GM19455 (cell line): ENCODE data around the gene SYNPO.
A peak's percentile ranks its signal among the peaks of the same experiment; 100 is the strongest.

Experiments
- ATAC-seq: cut with Tn5 transposase; IDR thresholded peaks from one replicate; pipeline ENCODE4 v1.9.1; 2021; ENCODE audit not compliant: unreplicated experiment

SYNPO gene

DNA sequence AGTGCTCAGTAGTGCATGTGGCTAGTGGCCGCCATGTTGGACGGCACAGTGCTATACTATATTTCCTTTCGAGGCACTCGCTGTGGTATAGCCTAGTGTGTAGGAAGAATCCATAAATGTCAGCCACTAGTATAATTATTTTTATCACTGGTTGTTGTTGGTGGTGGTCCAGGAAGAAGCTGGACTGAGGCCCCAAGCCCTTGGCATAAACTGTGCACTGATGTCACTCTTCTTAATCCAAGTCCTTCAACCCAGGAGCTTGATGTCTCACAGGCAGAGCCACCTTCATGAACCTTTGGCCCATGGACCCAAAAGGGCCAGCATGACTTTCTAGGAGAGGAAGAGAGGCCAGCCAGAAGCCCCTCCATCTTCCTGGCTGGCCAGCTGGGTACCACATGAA, 32.5 kb upstream of the SYNPO start:
- ATAC-seq, result no peak

DNA sequence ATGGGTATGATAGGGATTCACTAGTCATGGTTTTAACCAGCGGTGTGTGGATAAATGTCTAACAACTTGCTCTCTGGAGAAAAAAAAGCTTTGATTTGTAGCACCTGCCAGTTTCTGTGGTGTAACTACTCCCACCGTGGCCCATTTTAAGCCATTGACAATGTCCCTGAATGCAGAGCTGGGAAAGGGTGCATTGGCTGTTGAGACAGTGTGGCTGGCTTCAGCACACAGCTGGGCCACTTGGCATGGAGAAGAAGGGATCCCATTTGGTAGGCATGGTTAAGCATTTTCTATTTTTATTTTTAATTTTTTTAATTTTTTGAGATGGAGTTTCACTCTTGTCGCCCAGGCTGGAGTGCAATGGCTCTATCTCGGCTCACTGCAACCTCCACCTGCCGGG, 31.5 kb upstream of the SYNPO start:
- ATAC-seq, result no peak

DNA sequence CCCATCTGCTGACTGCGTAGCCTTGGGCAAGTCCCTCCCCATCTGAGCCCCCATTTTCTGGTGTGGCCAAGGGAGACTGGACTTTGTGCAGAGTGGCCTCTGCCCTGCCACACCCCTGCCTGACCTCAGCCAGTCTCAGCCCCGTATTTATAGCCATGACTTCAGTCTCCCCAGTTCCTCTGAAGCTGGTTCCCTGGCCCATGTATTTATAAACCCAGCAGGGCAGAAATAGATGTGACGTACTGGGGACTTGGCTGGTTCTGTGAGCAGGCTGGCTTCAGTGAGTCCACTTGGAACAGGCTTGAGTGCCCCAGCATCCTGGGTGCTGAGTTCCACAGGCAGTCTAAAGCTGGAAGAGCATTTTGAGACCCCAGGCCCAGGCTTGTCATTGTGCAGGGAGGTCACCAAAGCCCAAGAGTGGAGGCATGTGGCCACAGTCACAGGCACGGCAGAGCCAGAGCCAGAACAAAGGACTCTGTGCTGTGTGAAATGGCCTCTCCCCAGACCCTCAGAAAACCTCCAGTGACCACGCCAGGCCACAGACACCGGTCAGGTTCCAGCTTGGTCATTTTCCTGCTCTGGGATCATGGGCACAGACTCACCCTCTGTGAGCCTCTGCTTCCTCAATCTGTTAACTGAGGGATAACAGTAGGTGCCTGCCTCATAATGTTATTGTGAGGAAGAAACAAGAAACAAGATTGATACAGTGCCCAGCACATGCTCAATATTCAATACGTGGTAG, 30.4 kb upstream of the SYNPO start:
- ATAC-seq, result no peak

DNA sequence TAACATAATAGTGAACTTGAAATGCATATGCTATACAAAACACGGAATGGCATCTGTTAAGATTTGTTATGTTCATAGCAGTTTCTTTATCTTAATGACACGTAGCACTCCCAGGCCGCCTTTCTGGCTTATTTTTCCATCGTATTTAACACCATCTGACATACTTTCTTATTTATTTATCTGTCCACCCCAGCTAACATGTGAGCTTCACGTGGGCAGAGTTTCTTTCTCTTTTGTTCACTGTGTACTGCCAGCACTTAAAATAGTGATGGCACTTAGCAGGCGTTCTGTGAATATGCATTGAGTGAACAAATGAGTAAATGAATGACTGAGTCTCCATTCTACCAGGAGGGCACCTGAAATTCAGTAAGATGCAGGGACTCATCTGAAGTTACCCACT, 29.4 kb upstream of the SYNPO start:
- no peak for ATAC-seq

DNA sequence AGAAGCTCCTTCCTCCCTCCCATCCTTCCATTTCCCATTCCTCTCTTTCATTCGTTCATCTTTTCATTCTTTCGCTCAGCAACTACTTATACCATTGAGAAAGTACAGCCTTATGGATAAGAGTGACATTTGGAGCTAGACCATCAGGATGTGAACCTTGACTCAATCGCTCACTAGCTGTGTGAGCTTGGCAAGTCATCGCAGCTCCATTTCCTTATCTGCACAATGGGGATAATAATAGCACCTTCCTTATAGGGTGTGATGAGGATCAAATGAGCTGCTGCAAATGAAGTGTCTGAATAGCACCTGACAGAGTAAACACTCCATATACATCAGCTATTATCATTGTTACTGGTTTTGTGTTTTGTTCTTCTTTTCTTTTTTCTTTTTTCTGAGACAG, 28.1 kb upstream of the SYNPO start:
- ATAC-seq, result no peak

DNA sequence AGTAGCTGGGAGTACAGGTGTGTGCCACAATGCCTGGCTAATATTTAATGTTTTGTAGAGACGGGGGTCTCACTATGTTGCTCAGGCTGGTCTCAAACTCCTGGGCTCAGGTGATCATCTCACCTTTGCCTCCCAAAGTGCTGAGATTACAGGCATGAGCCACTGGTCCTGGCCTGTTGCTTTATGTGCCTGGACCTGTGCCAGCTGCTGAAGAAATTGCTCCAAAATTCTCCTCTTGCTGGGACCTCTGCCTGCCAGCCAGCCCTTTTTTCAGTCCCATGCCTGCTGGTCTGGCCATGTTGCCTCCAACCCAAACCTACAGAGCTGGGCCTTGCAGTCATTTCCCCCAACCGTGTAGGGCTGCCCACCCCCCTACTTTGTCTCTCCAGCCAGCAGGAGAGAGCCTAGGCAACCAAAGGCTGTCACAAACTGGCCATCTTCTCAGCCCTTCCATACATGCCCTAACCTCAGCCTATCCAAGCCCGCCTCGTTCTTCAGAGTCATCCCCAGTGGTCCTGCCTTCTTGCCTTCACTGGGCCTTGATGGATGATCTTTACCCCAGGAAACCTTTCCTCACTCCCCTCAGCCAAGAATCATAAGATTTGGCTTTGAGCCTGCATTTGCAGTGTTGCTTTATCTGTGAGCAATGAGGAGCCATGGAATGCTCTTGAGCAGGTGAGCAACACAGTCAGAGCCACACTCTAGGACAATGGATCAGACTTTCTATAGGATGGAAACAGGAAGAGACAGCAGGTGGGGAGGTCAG, 27.4 kb upstream of the SYNPO start:
- ATAC-seq, result no peak

DNA sequence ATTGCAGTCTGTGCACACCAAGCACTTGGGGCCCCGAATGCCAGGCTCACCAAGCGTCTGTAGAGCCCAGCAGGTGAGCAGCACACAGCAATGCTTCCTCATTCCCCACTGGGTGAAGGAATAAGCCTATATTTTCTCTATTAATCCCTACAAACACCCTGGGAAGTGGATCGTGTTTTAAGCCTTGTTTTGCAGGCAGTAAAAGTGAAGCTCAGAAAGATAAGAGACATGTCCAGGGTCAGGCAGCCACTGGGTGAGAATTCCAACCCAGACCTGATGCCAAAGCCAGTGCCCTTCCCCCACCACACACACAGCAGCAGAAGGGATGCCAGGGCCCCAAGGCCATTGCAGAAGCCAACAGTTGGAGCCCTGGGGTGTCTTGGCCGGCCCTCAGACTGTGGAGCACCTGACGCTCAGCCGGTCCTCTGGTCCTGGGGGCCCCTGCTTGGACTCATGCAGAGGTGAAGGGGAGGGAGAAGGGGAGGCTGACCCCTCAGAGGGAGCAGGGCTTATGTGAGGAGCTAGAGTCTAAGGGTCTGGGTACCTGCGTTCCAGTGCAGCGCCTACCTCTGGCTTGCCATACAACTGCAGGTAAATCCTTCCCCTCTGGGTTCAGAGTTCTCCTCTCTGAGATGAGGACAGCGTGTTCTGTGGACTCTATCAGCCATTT, 26.3 kb upstream of the SYNPO start:
- ATAC-seq, result no peak

DNA sequence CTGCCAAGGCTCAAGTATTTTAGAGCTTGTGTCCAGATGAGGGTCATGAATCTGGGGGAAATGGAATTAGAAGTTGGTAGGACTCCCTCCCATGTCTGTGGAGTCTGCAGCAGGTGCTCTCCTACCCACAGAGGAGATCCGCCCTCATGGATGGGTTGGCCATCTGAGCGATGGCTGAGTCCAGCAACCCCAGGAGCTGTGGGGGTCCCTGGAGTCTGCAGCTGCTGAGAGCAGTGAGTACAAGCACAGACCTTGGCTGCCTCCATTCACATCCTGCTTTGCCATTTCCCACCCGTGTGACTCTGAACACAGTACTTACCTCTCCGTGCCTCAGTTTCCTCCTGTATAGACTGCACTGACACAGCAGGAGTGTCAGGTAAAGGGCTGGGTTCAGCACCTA, 25.8 kb upstream of the SYNPO start:
- no peak for ATAC-seq

DNA sequence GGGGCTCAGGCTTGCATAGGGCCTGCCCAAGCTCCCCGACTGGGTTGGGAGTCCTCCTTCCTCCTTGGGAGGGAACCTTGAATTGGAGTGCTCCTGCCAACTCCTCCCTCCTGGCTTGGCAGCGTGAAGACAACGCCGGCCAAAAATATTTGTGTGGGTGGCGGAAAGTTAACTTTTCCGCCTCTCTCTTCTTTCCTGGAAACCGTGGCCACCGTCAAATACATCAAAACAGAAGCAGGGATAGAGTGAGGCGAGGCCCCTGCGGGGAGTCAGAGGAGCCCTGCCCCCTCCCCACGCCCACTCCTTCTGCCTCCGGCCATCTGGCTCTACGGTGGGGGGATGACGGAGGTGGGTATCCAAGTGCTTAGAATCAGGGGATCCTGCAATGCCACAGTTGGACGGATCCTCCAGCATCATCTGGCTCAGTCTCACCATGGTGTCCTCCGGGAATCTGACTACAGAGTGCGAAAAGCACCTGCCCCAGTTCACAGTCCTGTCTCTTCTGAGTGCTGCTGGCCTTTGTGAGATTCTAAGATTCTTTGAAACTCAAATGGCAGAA, 25.2 kb upstream of the SYNPO start:
- no peak for ATAC-seq

DNA sequence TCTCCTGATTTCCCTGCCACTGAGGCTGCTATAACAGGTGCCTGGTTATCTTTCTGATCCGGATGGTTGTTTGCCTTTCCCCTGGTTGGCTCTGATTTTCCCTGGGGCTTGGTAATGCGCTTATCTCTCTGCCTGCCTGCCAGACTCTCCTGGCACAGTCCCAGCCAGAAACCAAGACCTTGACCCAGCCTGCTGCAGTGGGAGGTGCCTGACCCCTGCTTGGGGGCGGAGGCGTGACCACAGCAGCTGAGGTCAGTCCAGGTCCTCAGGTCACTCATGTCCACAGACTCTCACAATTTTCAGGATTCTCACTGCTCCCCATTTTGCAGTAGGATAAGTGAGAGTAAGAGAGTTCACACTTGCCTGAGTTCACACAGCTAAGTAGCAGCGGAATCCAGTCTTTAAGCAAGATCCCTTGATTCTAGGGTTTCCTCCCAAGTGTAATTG, 24.4 kb upstream of the SYNPO start:
- ATAC-seq, result no peak

DNA sequence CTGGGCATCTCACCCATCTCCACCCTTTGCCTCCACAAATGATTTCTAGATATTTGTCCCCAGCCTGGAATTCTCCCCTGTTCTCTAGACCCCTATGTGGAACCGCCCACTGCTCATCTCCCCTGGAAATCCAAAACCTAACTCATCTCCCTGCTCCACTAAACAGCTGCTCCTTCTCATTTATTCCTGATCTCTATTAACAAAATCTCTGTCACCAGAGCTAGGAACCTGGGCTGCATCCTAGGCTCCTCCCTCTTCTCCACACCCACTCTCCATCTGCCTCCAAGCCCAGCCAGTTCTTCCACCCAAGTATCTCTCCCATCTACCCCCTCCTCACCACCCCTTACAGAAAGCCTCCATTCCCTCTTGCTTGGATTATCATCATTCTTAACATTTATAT, 24.0 kb upstream of the SYNPO start:
- no peak for ATAC-seq

DNA sequence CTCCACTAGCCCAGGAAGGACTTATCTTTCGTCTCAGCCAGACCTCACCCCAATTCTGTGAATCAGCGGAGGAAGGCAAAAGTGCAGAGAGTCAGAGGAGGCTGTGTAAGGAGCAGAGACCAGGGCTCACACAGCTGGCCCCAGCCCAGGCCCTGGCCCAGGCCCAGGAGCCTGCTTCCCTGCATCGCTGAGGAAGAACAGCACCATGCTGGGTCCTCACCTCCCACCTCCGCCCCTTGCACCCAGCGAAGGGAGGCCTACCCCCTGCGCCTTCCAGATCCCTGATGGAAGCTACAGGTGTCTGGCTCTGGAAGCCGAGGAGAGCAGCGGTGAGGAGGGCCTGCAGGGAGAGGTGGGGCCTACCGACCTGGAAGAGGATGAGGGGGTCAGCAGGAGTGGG, 22.3 kb upstream of the SYNPO start:
- ATAC-seq, result no peak

DNA sequence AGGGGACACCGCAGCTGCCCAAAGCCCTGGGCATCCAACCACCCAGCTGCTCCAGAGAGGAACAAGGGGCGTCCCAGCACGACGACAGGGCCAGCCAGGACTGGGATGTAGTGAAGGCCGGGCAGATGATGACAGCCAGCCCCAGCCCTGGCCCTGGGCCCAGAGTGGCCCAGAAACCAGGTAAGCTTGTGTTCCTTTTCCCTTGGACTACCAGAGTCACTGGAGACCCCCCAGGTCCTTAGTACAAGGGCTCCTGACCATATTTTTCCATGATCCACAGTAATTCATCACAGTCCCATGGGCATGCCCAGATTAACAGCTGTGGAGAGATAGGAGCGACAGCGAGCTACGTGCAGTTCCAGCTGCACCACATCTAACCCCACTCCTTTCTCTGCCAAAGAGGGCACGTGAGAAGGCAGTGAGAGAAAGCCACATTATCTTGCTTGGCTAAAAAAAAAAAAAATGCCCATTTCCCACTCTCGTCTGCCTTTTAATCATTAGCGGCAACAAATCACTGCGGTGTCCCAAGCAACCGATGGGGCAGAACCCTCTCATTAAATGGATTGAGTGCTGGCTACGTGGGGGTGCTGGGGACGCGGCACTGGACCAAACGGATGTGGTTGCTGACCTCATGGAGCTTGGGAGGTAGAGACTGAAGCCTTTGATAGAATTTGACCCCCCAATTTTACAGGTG, 21.7 kb upstream of the SYNPO start:
- no peak for ATAC-seq

DNA sequence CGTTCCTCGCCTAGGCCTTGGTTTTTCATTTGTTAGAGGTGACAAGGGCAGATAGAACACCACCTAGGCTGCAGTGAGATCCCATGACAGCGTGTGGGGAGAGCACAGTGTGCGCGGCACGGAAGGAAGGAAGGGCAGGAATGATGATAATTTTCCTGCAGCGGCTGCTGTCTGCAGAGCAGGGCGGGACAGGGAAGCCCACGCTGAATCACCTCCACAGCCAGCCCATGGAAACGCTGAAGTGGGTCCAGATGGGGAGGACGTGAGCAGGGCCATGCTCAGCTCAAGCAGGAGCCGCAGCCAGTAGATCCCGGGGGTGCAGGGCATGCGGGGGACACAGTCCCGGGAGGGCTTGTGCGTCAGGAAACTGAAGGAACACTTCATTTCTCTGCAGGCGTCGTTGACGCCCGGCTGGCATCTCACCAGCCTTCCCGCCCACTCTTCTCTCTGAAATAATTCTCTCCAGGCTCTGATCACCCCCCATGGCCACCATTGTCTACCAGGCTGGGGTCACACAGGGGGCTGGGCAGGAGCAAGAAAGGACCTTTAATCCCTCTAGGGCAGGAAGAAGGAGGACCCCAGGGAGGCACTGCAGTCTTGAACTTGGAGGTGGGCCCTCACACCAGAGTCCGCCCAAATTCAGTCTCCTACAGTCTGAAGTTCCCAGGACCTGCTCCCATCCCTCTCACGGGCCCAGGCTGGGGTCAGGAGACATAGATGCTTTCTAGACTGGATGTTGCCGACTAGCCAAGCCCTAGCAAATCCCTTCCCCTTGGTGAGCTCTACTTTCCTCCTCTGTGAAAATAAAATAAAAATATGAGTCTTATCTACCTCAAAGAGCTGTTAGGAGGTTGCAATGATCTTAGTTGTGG, 20.9 kb upstream of the SYNPO start:
- no peak for ATAC-seq

DNA sequence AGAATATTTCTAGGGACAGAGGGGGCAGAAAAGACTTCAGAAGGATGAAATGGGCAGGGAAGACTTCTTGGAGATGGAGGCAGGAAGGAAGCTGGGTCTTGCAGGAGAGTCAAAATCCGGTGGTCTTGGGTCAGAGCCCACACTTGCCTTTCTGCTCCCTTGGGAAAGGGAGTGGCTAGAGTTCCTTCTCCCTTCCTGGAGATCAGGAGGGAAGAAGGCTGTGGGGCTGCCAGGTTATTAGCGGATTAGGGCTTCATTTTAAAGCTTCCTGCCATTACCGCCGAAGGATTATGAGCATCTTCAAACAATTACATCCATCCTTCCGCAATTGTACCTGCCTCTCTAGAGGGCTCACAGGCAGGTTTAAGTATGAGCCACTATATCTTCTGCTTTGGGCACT, 19.2 kb upstream of the SYNPO start:
- ATAC-seq, result no peak

DNA sequence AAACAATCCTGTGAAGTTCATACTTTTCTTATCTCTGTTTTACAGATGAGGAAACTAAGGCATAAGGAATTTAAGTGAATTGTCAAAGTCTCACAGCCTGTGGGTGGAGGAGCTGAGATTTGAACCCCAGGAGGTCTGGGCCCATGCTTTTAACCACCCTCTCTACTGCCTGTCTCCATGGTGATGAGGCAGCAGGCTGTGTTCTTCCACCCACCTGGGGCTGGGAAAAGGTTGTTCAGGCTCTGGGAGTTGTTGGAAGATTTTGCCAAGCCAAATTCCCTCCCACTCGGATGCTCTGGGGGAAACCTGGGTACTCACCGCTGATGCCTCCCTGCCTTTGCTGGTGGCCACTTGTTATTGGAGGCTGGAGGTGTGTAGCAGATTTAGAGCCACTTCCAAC, 18.3 kb upstream of the SYNPO start:
- ATAC-seq, result no peak

DNA sequence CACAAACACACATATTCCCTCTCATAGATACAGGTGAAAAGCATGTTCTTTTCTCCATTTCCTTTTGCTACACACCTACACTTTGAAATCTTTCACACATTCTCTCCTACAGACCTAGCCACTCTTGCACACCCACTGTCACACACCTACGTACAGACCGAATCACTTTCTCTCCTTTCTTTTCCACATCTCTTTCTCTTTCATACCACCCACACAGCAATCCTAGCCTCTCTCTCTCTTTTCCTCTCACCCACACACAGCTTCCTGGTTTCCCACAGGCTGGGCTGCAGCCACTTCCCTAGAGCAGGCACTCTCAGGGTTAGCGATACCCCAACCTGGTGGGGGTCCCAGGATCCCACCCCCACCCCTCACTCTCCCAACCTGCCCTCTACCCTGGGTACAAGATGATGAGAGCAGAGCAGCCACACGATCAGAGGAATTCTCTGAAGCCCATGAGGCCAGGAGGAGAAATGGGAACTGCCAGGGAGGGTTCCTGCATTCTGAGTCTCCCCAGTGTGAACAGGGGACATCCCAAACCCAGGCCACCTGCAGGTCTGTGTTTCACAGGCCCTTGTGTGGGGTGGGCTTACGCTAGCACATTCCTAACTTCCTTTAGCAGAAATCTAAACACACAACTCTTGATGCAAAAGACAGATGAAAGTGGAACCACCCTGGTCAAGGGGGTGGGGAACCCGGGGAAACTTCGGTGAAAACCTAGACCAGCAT, 17.1 kb upstream of the SYNPO start:
- no peak for ATAC-seq

DNA sequence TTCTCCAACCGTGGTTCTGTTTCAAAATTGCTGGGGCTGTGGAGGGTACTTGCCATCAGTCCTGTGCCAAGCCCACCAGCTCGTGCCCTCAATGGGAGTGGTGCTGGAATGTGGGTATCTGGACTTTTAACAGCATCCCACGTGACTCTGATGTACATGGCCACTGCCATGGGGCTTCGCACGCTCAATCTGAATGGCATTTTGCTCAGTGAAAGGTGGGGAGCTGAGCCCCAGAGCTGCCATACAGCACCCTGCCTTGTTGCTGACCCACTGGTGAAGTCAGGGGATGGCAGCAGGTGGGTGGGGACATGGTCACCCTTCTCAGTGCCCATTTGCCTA, 16.6 kb upstream of the SYNPO start:
- no peak for ATAC-seq

DNA sequence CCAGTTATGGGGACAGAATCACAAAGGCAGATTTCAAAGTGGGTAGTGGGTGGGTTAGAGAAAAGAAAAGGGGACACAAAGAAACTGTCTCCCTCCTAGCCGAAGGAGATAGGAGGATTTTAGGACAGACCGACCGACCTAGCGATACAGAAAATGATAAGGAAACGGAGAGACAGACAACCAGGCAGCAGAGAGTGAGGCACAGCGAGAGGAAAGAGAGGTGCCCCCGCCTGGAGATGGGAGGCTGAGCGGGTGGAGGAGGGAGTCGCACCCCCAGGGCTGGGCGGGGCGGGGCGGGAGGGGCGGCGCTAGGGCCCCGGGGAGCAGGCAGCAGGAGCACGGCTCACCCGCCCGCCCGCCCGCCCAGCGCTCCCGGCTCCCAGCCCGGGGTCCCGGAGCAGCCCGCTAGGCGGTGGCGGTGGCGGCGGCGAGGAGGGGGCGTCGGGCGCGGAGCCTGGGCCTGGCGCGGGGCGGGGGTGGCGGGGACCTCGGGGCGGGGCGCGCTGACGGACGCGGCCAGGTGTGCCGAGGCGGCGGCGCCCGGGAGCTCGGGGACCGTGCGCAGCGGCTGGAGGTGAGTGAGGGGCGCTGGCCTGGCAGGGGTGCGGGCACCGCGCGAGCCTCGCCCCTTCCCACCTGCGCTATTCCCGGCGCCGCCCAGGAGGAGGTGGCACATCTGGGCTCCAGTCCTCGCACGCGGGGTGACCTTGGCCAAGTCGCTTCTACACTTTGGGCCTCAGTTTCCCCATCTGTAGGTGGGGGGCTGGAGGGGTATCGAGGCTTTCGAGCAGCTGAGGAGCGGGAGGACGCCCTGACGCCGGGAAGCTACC, 15.9 kb upstream of the SYNPO start:
- peak; percentile 45 for ATAC-seq
